MM.1S (cell line): ENCODE data around the gene TRIM69.

Experiments
- EZH2phosphoT487 ChIP-seq: fragments of 300-600 bp; sonication (generic); IDR thresholded peaks from 2 replicates; pipeline ENCODE4 v1.6.1; 2018; ENCODE audit warnings: antibody characterized with exemption, low read length
- TF ChIP-seq, protein P1 (sequence below): fragments of 300-600 bp; sonication (generic); IDR thresholded peaks from 2 replicates; pipeline ENCODE4 v1.5.1; 2016; ENCODE audit warnings: antibody characterized with exemption, low read length, mixed read lengths

DNA sequence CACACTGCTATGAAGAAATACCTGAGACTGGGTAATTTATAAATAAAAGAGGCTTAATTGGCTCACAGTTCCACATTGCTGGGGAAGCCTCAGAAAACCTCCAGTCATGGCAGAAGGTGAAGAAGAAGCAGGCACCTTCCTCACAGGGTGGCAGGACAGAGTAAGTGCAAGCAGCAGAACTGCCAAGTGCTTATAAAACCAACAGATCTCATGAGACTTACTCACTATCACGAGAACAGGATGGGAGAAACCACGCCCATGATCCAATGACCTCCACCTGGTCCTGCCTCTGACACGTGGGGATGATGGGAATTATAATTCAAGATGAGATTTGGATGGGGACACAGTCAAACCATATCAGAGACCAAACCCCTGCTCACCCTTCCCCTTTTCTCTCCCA lies 75.0 kb downstream of the TRIM69 start:
- TF ChIP-seq, protein P1, sequence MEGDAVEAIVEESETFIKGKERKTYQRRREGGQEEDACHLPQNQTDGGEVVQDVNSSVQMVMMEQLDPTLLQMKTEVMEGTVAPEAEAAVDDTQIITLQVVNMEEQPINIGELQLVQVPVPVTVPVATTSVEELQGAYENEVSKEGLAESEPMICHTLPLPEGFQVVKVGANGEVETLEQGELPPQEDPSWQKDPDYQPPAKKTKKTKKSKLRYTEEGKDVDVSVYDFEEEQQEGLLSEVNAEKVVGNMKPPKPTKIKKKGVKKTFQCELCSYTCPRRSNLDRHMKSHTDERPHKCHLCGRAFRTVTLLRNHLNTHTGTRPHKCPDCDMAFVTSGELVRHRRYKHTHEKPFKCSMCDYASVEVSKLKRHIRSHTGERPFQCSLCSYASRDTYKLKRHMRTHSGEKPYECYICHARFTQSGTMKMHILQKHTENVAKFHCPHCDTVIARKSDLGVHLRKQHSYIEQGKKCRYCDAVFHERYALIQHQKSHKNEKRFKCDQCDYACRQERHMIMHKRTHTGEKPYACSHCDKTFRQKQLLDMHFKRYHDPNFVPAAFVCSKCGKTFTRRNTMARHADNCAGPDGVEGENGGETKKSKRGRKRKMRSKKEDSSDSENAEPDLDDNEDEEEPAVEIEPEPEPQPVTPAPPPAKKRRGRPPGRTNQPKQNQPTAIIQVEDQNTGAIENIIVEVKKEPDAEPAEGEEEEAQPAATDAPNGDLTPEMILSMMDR: no peak
- no peak for TF ChIP-seq EZH2phosphoT487
